Measurements from ENCODE around the gene ZNF281. TPM values are rescaled to one million over a fixed set of nuclear protein-coding genes. Genes with fewer than 3 reads are reported as not detected.

Gene ZNF281
- polyA plus RNA-seq, 1 donor (not counting 4 experiments of a cell fraction or from before 2014, with no cell fraction given), result 14.7 TPM

- H3K27ac ChIP-seq (ENCODE audit: control insufficient read depth, insufficient read depth, low read length), result no peak overlapping the region
- no peaks in the 10 kb centered on the region for H3K27me3 ChIP-seq (ENCODE audit: control insufficient read depth, extremely low read depth, insufficient read depth, low read length)
- H2AFZ ChIP-seq (ENCODE audit: control insufficient read depth, low read length), result no peak overlapping the region
- FAIRE-seq (no peak), DNase-seq (ENCODE audit: low read depth, low spot score) (no peak)
- H3K4me2 ChIP-seq (ENCODE audit: control insufficient read depth, extremely low read depth, insufficient read depth, low read depth, low read length), result no peak overlapping the region
- H4K20me1 ChIP-seq (ENCODE audit: control insufficient read depth, extremely low read depth, insufficient read depth, low read length), result no peaks in the 10 kb centered on the region
- H3K4me1 ChIP-seq (ENCODE audit: control insufficient read depth, extremely low read depth, insufficient read depth, low read length), result peaks cover 37% of the 10 kb centered on the region
- H3K79me2 ChIP-seq (ENCODE audit: control insufficient read depth, insufficient read depth, low read length), result no peaks in the 10 kb centered on the region
- no peaks in the 10 kb centered on the region for H3K9me1 ChIP-seq (ENCODE audit: control insufficient read depth, extremely low read depth, insufficient read depth, low read length)
- dilution Hi-C loops (cut with MboI; ENCODE audit: extremely low pct_ligation_motif_present, low sequenced_read_pairs), result no loop called here
- H3K4me3 ChIP-seq (ENCODE audit: control insufficient read depth in 2 of 3, extremely low read depth in 1 of 3, insufficient read depth in 2 of 3, low read depth in 1 of 3, low read length in 3 of 3), result no peak overlapping the region
- no peak for TF ChIP-seq EZH2 (IDR thresholded peaks at IDR 0.05; ENCODE audit: low read length)
- no peak for TF ChIP-seq CTCF (optimal IDR thresholded peaks at IDR 0.05 in 1 of 3, IDR thresholded peaks at IDR 0.05 in 1 of 3, conservative IDR thresholded peaks at IDR 0.05 in 1 of 3; ENCODE audit: extremely low read depth in 1 of 3, insufficient read depth in 2 of 3, low read length in 3 of 3)
- no peaks in the 10 kb centered on the region for H3K9me3 ChIP-seq (ENCODE audit: control insufficient read depth, low read depth, low read length)
- H3K9ac ChIP-seq (ENCODE audit: control insufficient read depth, extremely low read depth, insufficient read depth, low read length), result no peak overlapping the region
- H3K36me3 ChIP-seq (ENCODE audit: control insufficient read depth in 2 of 2, extremely low read depth in 1 of 2, insufficient read depth in 2 of 2, low read length in 2 of 2), result no peaks in the 10 kb centered on the region
These were observed 36.0 kb downstream of the ZNF281 start for GRCh38 chr1:200373811-200374231.

- H3K9me3 ChIP-seq (ENCODE audit: control insufficient read depth, low read depth, low read length), result no peaks in the 10 kb centered on the region
- H3K4me3 ChIP-seq (ENCODE audit: control insufficient read depth in 2 of 3, extremely low read depth in 1 of 3, insufficient read depth in 2 of 3, low read depth in 1 of 3, low read length in 3 of 3), result no peak overlapping the region
- no peaks in the 10 kb centered on the region for H3K36me3 ChIP-seq (ENCODE audit: control insufficient read depth in 2 of 2, extremely low read depth in 1 of 2, insufficient read depth in 2 of 2, low read length in 2 of 2)
- dilution Hi-C loops (cut with MboI; ENCODE audit: extremely low pct_ligation_motif_present, low sequenced_read_pairs), result no loop called here
- H3K27ac ChIP-seq (ENCODE audit: control insufficient read depth, insufficient read depth, low read length), result no peak overlapping the region
- H4K20me1 ChIP-seq (ENCODE audit: control insufficient read depth, extremely low read depth, insufficient read depth, low read length), result no peaks in the 10 kb centered on the region
- no peak for FAIRE-seq
- H3K4me2 ChIP-seq (ENCODE audit: control insufficient read depth, extremely low read depth, insufficient read depth, low read depth, low read length), result no peak overlapping the region
- H3K4me1 ChIP-seq (ENCODE audit: control insufficient read depth, extremely low read depth, insufficient read depth, low read length), result peaks cover 36% of the 10 kb centered on the region
- no peak for DNase-seq (ENCODE audit: low read depth, low spot score)
- no peaks in the 10 kb centered on the region for H3K27me3 ChIP-seq (ENCODE audit: control insufficient read depth, extremely low read depth, insufficient read depth, low read length)
- TF ChIP-seq EZH2 (IDR thresholded peaks at IDR 0.05; ENCODE audit: low read length), result no peak
- no peak overlapping the region for H3K9ac ChIP-seq (ENCODE audit: control insufficient read depth, extremely low read depth, insufficient read depth, low read length)
- no peaks in the 10 kb centered on the region for H3K9me1 ChIP-seq (ENCODE audit: control insufficient read depth, extremely low read depth, insufficient read depth, low read length)
- no peak overlapping the region for H2AFZ ChIP-seq (ENCODE audit: control insufficient read depth, low read length)
- H3K79me2 ChIP-seq (ENCODE audit: control insufficient read depth, insufficient read depth, low read length), result no peaks in the 10 kb centered on the region
These were observed 37.0 kb downstream of the ZNF281 start for GRCh38 chr1:200372885-200373181.

GRCh38 chr1:200372095-200372884 lies 37.5 kb downstream of the ZNF281 start:
- Histone ChIP-seq H3K4me2 (ENCODE audit: control insufficient read depth, extremely low read depth, insufficient read depth, low read depth, low read length) (no peak overlapping the region), H2AFZ (ENCODE audit: control insufficient read depth, low read length) (no peak overlapping the region), H3K79me2 (ENCODE audit: control insufficient read depth, insufficient read depth, low read length) (no peaks in the 10 kb centered on the region), H3K4me1 (ENCODE audit: control insufficient read depth, extremely low read depth, insufficient read depth, low read length) (peaks cover 34% of the 10 kb centered on the region), H3K9me3 (ENCODE audit: control insufficient read depth, low read depth, low read length) (no peaks in the 10 kb centered on the region), H3K9ac (ENCODE audit: control insufficient read depth, extremely low read depth, insufficient read depth, low read length) (no peak overlapping the region), H4K20me1 (ENCODE audit: control insufficient read depth, extremely low read depth, insufficient read depth, low read length) (no peaks in the 10 kb centered on the region), H3K4me3 (ENCODE audit: control insufficient read depth in 2 of 3, extremely low read depth in 1 of 3, insufficient read depth in 2 of 3, low read depth in 1 of 3, low read length in 3 of 3) (no peak overlapping the region), H3K9me1 (ENCODE audit: control insufficient read depth, extremely low read depth, insufficient read depth, low read length) (no peaks in the 10 kb centered on the region), H3K27me3 (ENCODE audit: control insufficient read depth, extremely low read depth, insufficient read depth, low read length) (no peaks in the 10 kb centered on the region), H3K36me3 (ENCODE audit: control insufficient read depth in 2 of 2, extremely low read depth in 1 of 2, insufficient read depth in 2 of 2, low read length in 2 of 2) (no peaks in the 10 kb centered on the region), H3K27ac (ENCODE audit: control insufficient read depth, insufficient read depth, low read length) (no peak overlapping the region)
- dilution Hi-C loops (cut with MboI; ENCODE audit: extremely low pct_ligation_motif_present, low sequenced_read_pairs), result no loop called here
- DNase-seq (ENCODE audit: low read depth, low spot score) (no peak), FAIRE-seq (peak; percentile 84)
- TF ChIP-seq CTCF (optimal IDR thresholded peaks at IDR 0.05 in 1 of 3, IDR thresholded peaks at IDR 0.05 in 1 of 3, conservative IDR thresholded peaks at IDR 0.05 in 1 of 3; ENCODE audit: extremely low read depth in 1 of 3, insufficient read depth in 2 of 3, low read length in 3 of 3), result no peak
- TF ChIP-seq EZH2 (IDR thresholded peaks at IDR 0.05; ENCODE audit: low read length), result no peak
